GM21737 (cell line): ENCODE results near the gene DTD1.

Experiments used
- ATAC-seq: cut with Tn5 transposase; IDR thresholded peaks from one replicate; pipeline ENCODE4 v1.9.1; 2021; ENCODE audit warnings: mild to moderate bottlenecking, moderate library complexity; ENCODE audit not compliant: unreplicated experiment

The DTD1 gene

DNA sequence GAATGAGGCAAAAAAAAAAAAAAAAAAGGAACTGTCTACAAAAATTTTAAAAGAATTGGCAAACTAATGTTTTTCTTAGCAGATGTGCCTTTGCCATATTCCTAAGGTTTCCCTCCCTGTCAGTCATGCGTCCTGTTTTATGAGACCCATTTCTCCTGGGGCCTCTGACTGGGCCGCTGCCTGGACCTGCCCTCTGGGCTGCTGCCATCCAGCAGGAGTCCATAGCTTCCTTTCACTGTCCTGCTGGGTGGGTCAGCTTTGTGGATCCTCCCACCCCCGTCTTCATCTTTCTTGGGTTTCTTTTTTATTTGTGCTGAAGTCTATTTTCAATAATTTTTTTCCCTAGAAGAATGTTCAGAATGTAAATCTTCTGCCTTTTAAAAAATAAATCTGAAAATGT, 114.9 kb downstream of the DTD1 start:
- no peak for ATAC-seq

DNA sequence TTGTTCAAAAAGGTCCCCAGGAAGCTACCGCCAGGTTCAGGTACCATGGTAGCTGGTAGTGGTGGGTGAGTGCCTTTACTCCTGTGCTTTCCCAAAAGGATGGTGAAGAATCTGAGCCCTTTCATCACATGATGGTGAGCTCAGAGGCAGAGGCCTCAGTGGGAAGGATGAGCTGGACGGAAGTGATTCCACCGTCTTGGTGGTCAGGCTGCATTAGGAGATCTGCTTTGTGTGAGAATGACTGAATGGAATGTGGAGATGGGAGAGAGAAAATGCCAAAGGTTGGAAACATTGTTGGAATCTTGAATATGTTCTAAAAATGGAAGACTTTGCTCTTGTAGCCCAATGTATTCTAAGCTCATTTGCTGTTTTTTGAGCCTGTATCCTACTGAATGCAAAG, 117.6 kb downstream of the DTD1 start:
- no peak for ATAC-seq

DNA sequence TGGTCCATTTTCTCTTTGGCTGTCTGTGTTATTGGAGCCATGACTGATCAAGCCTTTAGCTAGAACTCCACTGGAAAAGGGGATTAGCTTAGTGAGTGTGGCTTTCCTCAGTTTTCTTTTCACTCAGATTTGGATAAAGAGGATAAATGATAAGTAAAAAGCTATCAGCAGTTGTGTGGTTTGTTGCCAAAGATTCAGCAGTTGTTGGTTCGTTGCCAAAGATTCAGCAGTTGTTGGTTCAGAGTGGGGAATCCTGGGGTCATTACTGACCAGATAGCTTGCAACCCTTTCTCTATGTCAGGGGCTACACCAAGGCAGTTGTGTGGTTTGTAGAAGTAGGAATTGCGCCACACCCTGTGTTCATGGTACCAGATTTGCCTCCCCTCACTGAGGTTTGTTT, 118.1 kb downstream of the DTD1 start:
- no peak for ATAC-seq

DNA sequence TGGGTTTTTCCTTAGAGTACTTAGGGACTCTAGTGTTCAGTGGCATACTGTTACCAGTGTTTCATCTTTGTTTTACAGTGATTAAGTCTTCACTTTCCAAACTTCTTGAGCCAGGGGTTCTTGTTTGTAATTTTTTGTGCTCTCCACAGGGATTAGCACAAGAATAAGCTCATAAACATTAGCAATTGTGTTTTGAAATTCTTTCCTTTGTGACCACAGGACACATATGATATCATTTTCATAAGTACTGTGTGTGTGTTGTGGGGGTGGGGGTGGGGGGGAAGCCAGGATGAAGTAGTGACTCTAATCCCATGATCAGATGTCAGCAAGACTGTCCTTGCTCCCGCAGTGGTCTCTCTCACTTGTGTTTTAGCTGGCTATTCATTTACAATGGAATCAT, 124.3 kb downstream of the DTD1 start:
- no peak for ATAC-seq

DNA sequence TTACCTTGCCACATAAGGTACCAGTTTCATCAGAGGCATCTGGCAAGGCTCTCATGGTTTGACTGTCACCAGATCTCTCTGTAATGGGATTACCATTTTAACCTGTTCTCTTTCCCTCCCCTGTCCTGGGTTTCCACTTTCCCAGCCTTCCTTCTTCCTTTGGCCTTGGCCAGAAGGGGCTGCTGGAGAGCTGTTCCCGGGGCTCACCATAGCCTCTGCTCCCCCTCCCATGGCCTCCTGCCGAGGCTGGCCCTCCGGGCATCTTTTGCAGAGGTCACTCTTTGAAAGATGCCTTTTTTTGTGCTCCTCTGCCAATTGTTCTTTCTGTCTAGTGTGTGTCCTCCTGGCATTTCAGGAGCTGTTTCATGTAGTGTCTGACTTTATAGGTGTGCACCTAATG, 125.0 kb downstream of the DTD1 start:
- no peak for ATAC-seq

DNA sequence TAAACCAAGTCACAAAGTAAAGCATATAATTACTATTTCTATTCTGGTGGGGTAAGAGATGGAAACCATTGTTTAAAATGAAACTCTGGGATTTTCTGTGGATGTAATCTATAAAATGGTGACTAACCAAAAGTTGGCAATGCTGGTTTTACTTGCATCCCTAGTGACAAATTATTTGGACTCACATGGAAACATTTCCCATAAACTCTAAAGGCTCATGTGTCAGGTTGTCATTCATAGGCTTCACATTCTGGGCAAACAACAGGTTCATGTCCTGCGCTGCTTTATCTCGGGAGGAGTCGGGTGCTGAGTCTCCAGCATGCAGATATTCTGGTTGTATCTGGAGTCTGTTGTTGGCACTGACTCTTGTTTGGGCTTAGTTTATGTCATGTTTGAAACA, 127.7 kb downstream of the DTD1 start:
- ATAC-seq = no peak

DNA sequence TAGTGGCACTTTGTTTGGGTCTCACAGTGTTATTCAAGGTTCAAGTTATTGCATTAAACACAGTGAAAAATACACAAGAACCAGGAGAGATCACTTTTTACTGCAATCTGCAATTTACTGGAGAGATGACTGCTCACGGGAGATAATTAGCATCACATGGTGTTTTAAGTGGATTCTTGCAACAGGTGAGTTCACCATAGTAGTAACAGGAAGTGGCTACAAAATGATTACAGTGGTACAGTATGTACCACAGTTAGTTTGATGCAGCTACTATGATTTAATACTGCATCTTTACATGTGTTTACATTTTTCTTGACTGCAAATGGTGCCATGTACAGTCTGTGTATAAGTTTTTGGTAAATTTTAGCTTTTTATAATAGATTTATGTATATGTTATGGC, 129.2 kb downstream of the DTD1 start:
- ATAC-seq = no peak

DNA sequence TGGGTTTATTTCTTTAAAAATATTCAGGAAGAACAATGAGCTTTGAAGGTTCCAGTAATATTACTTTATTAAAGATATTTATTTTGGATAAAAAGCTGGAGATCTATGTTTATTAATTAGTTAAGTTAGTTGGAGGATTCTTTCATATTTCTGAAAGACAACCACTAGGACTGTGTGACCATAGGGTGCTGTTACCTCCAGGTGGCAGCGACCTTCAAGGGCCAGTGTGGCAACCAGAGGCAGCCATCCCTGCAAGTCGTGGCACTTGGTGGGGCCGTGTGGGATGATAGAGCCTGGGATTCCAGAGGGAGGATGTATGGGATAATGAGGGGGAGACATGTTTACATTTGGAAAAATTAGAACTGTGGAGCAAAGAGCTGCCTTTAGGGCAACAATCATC, 130.3 kb downstream of the DTD1 start:
- no peak for ATAC-seq

DNA sequence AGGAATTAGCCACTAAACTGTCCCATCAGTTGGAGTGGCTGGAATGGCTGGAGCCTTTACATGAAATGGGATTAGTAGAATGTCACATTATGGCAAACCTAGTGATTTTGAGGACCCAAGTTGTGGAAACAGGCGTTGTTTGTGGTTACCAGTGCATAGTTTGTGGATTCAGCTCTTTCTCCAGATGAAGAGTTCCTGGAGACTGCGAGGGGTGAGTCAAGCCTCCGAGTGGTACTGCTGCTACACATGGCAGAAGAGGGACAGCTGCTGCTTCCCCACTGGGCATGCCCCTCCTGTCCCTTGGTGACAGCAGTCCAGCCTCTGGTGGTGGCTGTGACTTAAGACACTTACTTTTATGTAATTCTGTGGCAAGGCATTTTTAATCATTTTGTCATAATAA, 131.6 kb downstream of the DTD1 start:
- no peak for ATAC-seq

DNA sequence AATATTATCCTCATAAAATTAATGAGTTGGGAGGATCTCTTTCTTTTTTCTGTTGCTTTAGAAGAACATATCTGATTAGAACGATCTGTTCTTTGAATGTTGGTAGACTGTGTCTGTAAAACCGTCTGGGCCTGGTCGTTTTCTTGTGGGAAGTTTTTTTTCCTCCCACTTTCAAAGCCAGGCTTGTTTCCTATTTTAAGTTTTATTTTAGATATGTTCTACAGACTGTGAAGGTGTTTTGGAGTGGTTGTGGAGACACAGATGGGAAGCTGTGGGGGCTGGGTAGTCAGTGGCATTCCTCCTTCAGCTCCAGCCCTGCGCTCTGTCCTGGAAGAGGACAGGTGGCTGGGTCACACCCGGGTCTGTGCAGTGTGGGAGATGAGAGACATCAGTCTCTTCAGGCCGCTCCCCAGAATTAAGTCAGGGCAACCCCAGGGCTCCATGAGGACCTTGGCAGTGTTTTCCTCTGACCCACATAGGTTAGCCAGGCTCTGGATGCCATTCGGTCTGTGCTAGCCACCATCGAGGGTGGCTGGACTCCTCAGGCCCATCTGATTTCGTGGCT, 133.8 kb downstream of the DTD1 start:
- ATAC-seq = no peak

DNA sequence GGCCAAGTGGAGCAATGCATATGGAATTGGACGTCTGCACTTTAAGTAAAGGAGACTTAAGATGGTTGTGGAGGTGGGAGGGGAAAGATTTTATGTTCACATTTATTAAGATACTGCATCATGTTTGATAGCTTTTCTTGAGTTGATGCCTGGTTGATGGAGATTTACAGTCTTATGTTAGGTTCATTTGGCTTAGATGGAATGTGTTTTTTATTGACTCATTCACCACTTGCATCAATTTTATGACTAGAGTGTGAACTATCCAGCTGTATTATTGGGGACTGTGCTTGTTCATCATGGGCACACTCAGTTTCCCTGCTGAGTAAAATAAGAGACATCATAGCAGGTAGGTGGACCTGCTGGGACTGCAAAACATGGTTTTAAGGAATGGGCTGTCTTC, 134.5 kb downstream of the DTD1 start:
- ATAC-seq = no peak

DNA sequence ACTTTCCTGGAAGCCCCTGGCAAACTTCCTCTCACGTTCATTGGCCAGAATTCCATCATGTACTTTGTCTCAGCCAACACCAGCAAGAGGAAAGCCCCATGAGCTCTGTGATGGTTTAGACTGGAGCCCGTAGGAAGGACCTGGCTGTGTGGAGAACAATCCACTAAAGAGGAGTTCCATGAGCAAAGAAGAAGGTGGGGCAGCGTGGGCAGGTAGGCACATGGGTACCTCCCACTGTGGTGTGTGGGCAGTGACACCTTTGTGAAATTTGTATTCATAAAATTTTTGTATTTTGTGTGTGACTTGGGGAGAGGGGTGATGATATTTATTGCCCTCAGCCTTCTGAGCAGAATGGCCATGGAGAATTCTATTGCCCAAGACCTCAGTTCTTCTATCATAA, 136.2 kb downstream of the DTD1 start:
- ATAC-seq = no peak

DNA sequence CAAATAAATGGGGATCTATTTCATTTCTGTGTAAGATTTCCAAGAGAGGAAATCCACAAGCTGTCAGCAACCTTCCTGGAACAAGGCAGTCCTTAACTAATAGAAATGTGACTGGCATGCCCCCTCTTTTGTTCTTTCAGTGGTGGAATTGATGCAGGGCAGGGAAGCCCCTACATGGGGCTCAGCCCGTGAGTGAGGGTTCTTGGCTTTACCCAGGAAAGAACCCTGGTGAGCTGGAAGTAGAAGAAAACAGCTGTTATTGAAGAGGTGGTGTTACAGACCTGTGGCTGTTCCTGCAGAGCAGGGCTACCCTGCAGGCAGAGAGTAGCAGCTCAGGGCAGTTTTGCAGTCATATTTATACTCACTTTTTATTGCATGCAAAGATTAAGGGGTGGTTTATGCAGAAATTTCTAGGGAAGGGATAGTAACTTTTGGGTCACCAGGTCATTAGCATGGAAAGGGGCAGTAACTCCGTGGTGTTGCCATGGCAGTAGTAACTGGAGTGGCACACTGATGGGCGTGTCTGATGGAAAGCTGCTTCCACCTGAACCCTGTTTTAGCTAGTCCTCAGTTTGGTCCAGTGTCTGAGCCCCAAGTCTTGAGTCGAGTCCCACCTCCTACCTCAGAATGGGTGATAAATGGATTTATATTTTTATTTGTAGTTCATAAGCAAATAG, 137.1 kb downstream of the DTD1 start:
- ATAC-seq = no peak

DNA sequence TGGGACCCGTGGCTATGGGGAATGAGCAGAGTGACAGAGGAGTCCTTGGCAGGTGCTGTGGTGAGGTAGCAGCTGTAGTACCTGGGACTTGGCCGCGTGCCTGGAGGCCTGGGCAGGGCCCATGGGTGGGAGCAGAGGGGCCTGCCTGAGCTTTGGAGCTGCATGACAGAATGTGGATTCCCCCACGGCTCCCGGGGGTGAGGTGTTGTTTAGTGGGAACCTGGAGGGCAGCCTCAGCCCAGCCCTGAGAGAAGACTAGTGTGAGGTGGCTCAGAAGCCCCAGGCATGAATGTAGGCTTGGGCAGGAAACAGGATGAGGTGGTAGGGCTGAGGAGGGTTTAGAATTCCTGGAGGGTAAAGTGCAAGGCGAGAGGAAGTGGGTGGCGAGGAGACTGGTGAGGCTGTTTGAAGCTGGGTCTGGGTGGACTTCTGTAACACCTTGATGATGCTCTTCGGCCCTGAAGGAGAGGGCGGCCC, 139.2 kb downstream of the DTD1 start:
- no peak for ATAC-seq

DNA sequence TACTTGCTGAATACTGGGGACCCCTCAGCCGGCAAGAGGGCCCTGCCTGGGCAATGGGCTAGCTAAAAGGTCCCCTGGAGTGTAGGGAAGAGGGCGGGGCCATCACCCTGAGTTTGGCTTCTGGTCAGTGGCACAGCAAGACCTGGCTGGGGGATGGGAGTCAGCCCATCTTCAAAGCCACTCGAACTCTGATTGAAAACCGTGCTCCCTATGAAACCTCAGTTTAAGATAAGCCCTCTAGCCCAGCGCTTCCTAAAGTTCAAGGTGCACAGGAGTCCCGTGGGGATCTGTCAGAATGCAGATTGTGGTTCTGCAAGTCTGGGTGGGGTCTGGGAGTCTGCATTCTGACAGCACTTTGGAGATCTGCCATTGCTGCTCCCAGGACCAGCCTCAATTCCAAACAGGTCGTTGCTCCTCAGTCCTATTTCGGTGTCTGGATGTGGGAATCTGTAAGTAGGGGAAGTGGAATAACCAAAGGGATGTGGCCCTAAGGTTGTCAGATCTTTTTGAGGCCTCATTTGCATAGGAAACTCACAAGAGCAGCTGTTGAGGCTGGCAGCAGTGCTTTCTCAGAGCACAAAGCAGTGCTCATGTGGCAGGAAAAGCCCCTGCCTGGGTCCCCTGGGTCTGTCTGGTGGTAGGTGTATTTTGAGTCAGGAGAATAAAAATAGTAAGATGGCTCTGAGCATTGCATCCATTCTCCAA, 140.5 kb downstream of the DTD1 start:
- peak; percentile 94 for ATAC-seq

DNA sequence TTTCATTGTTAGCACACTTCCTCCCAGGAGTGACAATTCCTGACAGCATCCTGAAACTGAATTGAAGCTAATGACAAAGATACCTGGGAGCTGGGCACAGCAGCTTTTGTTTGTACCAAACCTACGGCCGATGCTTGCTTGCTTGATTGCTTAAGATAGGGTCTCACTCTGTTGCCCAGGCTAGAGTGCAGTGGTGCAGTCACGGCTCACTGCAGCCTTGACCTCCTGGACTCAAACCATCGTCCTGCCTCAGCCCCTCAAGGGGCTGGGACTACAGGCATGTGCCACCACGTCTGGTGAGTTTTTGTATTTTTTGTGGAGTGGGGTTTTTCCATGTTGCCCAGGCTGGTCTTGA, 141.0 kb downstream of the DTD1 start:
- peak; percentile 47 for ATAC-seq

DNA sequence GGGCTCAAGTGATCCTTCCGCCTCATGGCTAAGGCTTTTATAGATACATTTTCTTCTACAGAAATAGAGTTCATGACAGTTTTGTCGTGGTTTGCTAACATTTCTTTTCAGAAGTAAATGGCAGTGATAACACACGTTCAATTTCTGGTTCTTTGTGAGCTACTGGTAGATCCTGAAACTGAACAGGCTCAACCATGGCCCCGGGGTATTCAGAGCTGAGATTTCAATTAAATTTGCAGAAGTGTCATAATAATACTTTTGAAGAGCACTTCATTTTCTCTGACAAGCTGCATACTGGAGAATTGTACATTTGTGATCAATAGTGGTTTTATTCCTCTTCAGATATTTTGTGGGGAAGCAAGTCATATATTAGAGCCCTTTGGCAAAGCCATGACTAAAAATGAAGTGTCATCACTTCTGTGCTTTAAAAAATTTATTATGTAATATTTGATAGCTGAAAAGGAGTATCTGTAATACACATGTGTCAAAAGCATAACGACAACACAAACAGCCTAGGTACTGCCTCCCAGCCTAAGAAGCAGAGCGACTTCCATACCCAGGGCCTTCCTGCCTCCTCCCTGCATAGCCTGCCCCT, 141.5 kb downstream of the DTD1 start:
- no peak for ATAC-seq

DNA sequence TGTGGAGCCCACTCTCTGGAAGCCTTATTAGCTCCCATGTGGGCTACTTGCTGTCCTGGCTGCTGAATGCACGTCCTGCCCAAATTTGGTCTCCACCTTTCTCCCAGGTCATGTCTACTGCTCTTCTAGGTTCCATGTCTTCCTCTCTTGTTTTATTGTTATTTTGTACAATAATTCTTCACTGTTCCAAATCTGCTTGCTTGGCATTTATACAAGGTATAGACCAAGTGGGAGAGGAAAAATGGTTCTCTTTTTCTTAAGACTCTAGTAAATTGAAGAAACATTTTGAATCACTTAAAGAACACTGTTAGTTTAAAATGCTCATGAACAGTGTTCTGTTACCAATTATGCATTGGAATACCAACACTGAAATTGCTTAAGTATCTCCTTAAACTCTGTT, 144.1 kb downstream of the DTD1 start:
- no peak for ATAC-seq

DNA sequence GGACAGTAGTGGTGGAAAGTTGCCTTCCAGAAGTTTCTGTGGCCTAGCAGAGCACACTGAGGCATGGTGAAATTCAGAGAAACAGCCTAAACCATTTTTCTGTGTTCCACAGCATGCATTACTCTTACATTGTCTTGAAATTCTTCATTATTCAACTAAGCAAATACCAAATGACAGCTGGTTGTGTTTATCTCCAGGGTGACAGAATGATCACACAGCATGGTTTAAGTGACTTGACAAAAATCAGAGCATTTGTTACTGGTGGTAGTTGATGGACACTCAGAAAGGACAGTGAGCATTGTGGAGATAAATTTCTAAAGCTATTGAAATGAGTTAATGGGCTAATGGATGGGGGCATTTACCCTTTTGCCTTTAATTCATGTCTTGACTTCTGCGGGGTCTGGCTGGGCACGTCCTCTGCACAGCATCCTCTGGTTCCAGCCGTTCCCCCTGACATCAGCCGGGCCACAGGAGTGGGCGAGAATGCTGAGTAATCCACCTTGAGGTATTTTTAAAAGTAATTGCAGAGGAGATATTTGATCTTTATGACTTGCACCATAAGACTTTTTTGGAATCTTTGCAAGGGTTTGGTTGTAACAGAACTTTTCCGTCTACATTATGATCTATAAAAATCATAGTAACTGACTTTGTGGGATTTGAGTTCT, 146.8 kb downstream of the DTD1 start:
- no peak for ATAC-seq

DNA sequence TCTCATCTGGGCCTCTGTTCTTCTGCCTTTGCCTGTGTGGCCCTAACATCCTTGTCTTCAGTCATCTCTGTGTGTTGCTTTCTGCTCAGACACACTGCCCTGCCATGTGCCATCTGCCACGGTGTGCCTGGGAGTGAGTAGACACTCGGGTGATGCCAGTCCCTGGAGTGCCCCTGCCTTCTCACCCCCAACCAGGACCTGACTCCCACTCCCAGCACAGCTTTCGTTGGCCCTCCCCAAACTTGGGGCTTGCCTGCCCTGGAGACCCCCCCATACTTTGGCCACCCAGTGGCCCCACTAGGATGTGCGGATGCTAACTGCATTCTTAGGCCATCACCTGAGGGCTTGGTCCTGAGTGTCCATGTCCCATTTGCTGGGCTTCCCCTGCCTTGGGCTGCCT, 149.3 kb downstream of the DTD1 start:
- ATAC-seq = no peak

DNA sequence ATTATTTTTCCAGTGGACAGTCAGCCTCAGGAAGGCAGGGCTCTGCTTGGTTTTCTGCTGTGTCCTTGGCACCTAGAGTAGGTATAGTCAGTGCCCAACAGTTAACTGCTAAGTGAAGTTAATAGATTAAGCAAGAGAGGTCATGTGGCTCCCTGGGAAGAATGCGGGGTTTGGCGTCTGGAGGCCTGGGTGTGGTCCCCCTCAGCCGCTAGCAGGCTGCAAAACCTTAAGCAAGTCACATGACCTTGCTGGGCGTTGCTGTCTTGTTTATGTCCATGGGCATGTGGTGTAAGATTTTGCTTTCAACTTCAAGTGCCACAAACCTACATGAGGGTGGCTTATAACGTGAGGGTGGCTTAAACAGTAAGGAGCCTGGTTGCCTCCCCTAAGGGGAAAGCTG, 150.2 kb downstream of the DTD1 start:
- no peak for ATAC-seq

DNA sequence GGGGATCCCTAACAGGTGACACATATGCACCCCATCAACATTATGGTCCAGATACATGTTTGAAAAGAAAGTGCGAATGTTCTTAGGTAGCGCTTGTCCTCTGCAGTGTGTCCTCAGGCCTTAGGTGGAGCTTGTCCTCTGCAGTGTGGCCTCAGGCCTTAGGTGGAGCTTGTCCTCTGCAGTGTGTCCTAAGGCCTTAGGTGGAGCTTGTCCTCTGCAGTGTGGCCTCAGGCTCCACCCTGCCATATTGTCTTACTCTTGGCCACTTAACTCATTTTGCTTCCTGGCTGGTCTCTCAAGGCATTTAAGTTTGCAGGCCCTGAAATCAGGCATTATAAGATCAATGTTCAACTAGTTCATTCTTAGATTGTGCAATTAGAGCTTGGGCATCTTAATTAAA, 151.0 kb downstream of the DTD1 start:
- no peak for ATAC-seq
